ENCODE measurements around the gene GNG13.

DNA sequence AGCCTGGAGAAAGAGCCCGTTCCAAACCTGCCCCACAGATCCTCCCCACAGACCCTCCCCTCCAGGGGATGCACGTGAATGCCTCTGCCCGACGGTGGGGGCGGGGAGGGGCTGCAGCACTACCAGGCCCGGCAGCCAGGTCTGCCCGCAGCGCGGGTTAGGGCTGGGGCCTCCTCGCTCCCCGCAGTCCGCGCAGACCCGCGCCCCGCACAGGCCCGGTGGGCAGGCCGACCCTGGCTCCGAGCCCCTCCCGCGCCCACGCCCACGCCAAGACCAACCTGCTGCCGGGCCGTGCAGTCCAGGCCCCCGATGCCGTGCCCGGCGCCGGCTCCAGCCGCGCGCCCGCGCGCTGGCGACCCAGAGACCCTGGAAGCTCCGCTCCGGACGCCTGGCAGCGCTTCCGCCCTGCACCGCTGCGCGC is 12.5 kb downstream of the GNG13 start, which contains the start of gene RPUSD1:
- TF ChIP-seq, protein P1, sequence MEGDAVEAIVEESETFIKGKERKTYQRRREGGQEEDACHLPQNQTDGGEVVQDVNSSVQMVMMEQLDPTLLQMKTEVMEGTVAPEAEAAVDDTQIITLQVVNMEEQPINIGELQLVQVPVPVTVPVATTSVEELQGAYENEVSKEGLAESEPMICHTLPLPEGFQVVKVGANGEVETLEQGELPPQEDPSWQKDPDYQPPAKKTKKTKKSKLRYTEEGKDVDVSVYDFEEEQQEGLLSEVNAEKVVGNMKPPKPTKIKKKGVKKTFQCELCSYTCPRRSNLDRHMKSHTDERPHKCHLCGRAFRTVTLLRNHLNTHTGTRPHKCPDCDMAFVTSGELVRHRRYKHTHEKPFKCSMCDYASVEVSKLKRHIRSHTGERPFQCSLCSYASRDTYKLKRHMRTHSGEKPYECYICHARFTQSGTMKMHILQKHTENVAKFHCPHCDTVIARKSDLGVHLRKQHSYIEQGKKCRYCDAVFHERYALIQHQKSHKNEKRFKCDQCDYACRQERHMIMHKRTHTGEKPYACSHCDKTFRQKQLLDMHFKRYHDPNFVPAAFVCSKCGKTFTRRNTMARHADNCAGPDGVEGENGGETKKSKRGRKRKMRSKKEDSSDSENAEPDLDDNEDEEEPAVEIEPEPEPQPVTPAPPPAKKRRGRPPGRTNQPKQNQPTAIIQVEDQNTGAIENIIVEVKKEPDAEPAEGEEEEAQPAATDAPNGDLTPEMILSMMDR (IDR thresholded peaks at IDR 0.05), result no peak
- TF ChIP-seq POLR2A (IDR thresholded peaks at IDR 0.05), result peak in 1 of 2 donors; percentile 13
